C4-2B (cell line): ENCODE results near the gene FOXP1.

Experiments used
- CTCF ChIP-seq: fragments of 450-650 bp; conservative IDR thresholded peaks from 2 replicates; pipeline ENCODE4 v1.5.1; 2017; ENCODE audit warnings: mild to moderate bottlenecking
- ZFX ChIP-seq: fragments of 450-650 bp; IDR thresholded peaks from 2 replicates; pipeline ENCODE4 v1.6.1; 2017

DNA sequence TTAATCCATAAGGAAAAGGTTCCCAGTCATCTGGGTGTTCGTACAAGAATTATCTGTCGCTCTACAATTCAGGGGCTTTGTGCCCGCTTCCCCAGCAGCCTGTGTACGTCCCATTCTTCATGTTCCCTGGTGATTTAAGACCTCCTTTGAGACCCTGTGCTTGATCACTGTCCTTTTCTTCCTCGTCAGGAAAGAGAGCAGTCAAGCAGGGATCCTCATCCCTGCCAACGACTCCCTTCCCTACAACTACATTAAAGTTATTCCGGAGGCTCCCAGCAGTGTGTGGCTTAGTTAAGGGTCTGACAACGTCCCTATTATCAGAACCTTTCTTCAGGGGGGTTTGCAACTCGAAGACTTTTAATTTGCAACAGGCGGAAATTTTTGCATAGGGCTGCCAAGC lies 175.7 kb downstream of the FOXP1 start:
- TF ChIP-seq CTCF (no peak), ZFX (no peak)
